GM18861 (cell line): ENCODE data around the gene ZNF761.
A peak's percentile ranks its signal among the peaks of the same experiment; 100 is the strongest.
"Not testable (repeated sequence)": the region's sequence is repeated elsewhere in the genome, so short reads cannot be mapped to it uniquely, and the experiment has no call there.

ENCODE experiments used
- ATAC-seq: cut with Tn5 transposase; IDR thresholded peaks from one replicate; pipeline ENCODE4 v1.9.1; 2021; ENCODE audit not compliant: unreplicated experiment

Gene ZNF761

GRCh38 chr19:53455828-53456227, 24.0 kb downstream of the ZNF761 start:
- no peak for ATAC-seq

GRCh38 chr19:53460131-53460721, 28.4 kb downstream of the ZNF761 start:
- ATAC-seq: not testable (repeated sequence)

DNA sequence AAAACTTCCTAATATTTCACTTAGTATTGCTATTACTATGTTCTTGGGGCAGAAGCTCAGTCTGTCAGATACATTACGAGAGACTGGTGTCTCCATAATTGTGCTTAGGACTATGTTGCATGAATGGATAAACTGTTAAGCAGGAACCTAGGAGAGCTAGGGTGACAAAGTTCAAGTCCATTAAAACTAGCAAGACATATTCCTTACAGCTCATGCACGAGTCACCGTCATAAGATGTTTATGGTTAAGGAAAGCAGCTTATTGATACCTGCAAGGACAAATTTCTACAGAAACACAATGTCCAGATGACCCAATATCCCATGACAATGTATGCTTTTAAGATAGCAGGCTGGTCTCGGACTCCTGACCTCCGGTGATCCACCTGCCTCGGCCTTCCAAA, 30.1 kb downstream of the ZNF761 start:
- ATAC-seq: no peak

GRCh38 chr19:53462861-53463260, 31.1 kb downstream of the ZNF761 start:
- ATAC-seq: no peak

DNA sequence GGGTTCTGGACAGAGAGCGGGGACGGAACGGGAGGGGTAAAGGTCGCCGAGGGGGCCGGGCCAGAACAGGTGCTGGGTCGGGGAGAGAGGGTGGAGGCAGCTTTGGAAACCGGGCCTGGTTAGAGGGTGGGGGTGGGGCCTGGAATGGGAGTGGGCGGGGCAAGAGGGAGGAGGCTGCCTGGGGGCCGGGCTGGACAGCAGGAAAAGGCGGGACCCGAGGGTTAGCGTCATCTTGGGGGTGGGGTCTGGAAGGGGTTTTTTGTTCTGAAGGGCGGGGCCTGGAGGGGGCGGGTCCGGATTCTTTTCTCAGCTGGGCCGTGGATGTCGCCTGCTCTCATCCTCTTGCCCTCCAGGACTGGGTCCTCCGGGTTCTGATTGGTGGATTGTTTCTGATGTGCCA, 31.5 kb downstream of the ZNF761 start:
- ATAC-seq: no peak

GRCh38 chr19:53466726-53467484, 35.1 kb downstream of the ZNF761 start:
- ATAC-seq: no peak

DNA sequence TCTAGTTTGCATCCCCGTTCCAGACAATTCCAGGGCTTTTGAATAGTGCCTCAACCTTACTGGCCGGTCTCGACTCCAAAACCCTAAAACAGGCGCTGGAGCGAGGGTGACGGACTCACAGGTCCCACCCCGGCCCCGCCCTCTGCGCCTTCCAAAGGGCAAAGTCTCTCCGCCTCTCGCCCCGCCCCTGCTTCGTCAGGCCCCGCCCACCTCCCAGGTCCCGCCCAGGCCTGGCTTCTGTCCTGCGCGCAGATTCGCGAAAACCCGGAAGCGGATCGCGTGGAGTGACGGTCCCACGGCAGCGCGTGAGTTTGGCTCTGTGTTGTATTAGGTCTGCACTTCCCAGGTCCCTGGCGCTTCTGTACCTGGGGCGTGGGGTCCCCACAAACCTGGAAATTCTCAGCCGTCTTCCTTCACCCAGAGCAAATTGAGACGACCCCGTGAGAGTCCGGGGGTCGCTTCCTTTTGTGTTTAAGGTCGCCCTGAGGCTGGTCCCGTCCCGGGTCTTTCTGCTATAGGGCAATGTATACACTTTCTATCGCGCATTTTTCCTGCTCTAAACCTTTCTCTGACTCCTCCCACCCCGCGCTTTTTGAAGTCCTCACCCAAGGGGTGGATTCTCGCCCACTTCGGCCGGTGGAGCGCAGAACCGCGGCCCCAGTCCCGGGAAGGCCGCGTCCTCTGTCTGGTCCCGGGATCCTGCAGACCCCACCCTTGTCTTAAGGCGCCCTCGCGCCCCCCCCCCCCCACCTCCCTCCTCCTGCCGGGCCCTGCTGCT, 35.9 kb downstream of the ZNF761 start, which contains the start of gene ZNF813:
ZNF813 (plus strand) TSS at position 249 of the 778 bp plus-strand sequence. CDS start 16,090 bp downstream, outside the sequence.
- ATAC-seq: peak; percentile 68

DNA sequence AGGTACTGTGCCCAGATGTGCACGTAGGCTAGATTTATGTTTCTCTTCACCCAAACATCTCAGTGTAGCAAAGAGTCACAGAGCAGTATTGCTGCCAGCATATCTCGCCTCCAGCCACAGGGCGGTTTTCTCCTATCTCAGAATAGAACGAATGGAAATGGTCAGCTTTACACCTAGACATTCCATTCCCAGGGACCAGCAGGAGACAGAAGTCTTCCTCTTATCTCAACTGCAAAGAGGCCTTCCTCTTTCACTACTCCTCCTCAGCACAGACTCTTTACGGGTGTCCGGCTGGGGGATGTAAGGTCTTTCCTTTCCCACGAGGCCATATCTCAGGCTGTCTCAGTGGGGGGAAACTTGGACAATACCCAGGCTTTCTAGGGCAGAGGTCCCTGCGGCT, 36.8 kb downstream of the ZNF761 start:
- ATAC-seq: not testable (repeated sequence)

- no peak for ATAC-seq
Measured at GRCh38 chr19:53471916-53472315, 40.1 kb downstream of the ZNF761 start.

DNA sequence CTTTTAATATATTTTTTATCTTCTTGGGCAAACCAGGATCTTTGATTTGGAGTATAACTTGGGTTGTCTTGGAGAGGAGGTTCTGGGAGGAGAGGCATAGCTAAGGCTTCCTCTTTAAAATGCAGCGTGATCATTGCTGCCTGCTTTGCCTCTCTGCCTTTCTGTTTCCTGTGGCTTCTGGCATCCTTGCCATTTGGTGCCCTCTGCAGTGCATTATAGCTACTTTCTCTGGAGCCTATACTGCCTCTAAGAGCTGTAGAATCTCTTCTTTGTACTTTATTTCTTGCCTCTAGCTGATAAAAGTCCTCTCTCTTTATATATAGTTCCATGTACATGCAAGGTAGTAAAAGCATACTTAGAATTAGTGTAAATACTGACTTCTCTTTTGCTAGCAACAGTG, 43.0 kb downstream of the ZNF761 start:
- not testable (repeated sequence) for ATAC-seq

DNA sequence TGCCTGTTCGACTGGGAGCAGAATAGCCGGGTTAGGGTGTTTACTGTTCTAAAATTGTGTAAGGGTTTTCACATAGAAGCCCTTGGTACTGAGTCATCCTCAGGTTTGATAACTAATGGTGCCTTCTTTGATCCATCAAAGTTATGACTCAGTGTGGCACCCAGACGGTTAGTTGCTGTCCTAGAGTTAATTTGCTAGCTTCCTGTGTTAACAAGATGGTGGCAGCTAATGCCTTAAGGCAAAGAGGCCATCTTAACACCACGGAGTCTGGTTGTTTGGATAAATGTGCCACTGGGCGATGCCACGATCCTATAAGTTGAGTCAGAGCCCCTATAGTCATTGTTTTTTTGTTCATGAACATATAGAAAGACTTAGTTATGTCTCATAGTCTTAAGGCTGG, 43.7 kb downstream of the ZNF761 start:
- not testable (repeated sequence) for ATAC-seq

DNA sequence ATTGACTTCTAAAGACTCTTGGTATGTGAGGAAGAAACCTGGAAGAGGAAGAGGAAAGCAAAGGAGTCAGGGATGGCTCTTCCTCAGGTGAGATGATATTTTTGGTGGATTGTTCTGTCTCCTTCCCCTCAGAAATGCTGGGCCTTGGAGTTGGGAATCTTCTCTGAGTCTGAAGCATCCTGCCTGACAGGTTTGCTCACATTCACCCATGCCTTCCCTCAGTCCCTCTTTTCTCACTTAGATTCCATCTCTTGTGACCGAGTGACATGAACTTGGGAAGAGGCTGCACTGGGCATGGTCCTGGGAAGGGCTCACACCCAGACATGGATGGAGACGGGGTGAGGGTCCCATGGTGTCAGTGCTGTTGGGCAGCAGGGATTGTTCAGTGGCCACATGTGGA, 52.0 kb downstream of the ZNF761 start:
- ATAC-seq: not testable (repeated sequence)

GRCh38 chr19:53485046-53486004, 53.5 kb downstream of the ZNF761 start:
- ATAC-seq: no peak

DNA sequence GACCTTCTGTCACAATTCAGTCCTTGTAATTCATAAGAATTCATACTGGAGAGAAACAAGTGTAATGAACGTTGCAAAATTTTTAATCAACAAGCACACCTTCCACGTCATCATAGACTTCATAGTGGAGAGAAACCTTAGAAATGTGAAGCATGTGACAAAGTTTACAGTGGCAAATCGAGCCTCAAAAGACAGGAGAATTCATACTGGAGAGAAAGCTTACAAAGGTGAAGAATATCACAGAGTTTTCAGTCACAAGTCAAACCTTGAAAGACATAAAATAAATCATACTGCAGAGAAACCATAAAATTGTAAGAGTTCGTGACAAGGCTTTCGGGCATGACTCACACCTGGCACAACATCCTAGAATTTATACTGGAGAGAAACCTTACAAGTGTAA, 60.4 kb downstream of the ZNF761 start:
- no peak for ATAC-seq

DNA sequence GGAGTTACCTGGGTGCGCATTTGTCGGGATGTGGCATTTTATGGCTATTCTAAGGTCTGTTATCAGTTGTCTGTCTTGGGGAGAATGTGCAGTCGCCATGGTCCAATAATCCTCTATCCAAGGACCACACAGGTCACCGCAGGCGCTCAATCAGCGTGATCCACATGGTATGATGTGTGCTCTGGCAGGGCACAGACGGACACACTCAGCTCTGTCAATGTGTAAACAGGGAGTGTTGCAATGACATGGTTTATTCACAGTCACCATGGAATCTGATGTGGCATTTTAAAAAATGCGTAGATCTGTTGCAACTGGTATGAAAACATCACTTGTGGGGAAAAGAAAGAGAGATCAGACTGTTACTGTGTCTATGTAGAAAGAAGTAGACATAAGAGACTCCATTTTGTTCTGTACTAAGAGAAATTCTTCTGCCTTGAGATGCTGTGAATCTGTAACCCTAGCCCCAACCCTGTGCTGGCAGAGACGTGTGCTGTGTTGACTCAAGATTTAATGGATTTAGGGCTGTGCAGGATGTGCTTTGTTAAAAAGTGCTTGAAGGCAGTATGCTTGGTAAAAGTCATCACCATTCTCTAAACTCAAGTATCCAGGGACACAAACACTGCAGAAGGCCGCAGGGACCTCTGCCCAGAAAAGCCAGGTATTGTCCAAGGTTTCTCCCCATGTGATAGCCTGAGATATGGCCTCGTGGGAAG, 65.7 kb downstream of the ZNF761 start:
- not testable (repeated sequence) for ATAC-seq

- ATAC-seq: not testable (repeated sequence)
Measured at GRCh38 chr19:53498024-53498395, 66.2 kb downstream of the ZNF761 start.

DNA sequence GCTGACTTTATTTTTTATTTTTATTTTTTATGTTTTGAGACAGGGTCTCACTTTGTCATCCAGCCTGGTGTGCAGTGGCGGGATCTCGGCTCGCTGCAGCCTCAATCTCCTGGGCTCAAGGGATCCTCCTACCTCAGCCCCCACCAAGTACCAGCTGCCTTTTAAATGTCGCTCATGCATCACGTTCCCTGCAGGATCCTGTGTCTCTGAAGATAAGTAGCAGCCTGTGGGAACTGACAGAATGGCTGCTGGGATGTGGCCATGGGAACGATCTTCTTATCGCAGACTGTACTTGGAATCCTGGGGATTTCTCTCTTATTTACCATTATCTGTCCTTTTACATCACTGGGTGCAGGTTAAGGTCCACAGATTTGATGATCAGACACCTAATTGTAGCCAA, 71.4 kb downstream of the ZNF761 start:
- not testable (repeated sequence) for ATAC-seq

DNA sequence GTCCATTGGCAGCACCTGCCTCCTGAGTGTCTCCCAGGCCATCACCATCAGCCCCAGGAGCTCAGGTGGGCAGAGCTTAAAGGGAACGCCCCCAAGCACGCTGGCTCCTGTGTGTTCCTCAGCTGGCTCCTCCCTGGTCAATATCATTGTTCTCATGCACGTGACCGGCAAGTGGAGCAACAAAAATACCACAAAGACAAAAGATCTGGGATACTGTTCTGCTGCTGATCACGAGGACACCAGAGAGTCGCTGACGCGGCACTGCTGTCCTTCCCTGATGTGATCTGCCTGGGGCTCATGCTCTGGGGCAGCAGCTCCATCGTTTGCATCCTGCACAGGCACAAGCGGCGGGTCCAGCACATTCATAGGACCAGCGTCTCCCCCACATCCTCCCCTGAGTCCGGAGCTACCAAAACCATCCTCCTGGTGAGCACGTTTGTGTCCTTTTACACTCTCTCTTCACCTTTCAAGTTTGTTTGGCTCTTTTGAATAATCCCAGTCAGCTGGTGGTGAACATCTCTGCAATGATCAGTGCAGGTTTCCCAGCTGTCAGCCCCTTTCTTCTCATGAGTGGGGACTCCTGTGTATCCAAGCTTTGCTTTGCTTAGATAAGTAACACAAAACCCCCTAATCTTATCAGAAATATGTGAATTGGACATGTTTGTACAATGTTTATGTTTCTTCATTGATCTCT, 72.0 kb downstream of the ZNF761 start:
- not testable (repeated sequence) for ATAC-seq

DNA sequence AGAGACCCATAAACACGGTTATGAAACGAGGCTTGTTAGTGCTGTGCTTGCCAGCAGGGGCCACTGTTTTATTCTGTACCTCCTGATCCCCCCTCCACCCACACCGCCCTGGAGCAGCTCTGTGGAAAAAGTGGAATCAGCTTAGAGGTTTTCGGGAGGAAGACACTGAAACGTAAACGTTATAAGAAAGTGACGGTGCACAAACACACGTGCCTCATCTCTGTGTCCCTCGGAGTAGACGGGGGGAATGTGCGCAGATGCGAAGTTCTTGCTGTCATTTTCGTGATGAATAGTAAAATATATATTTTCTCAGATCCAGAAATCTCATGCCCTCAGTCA, 72.5 kb downstream of the ZNF761 start:
- not testable (repeated sequence) for ATAC-seq

DNA sequence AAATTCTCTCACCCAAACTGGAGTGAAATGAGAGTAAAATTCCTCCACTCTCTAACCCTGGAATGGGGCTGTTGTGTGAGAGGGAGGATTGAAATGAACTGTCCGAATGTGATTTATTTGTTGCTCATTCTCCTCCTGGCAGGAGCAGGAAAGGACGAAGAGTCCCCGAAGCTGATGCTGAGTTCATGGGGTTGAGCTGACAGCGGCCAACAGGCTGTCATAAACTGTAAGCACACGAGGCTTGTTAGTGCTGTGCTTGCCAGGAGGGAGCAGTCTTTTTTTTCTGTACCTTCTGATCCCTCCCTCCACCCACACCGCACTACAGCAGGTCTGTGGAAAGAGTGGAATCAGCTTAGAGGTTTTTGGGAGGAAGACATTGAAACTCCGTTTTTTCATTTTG, 73.1 kb downstream of the ZNF761 start:
- no peak for ATAC-seq
